ENCODE measurements around the gene GPT2. TPM values are rescaled to one million over a fixed set of nuclear protein-coding genes. Genes with fewer than 3 reads are reported as not detected.

GPT2 gene
- polyA plus RNA-seq, 3 donors from 2014 or later: 0.48 to 0.62 TPM; not detected in 1

DNA sequence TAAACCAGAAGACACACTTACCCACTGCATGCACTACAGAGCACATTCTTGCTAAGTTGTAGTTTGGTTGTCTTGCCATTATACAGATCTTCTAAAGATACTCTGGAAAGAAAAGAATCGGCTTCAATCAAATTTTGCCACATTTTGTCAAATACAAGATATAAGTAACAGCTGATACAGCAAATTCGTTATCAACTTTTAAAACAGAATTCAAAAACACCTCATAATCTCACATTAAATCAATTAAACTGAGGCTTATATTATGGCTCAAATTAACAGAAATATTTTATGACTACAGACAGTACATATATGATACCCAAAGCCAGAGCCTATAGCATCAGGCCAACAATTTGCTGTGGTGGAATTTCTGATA, 83.9 kb downstream of the GPT2 start:
- peaks cover 0 to 8% (median 5%) of the 10 kb centered on the region in 3 donors for H3K27me3 Mint-ChIP-seq (ENCODE audit: low read depth in 3 of 3)
- H3K9me3 Mint-ChIP-seq: no peaks in the 10 kb centered on the region
- peaks cover 33 to 67% of the 10 kb centered on the region in 2 donors for H3K4me1 Mint-ChIP-seq
- peaks cover 16 to 47% (median 33%) of the 10 kb centered on the region in 3 donors for H3K36me3 Mint-ChIP-seq
- no peak overlapping the region for H3K27ac Mint-ChIP-seq
- H3K4me3 Mint-ChIP-seq: no peak overlapping the region
- no peak for DNase-seq

DNA sequence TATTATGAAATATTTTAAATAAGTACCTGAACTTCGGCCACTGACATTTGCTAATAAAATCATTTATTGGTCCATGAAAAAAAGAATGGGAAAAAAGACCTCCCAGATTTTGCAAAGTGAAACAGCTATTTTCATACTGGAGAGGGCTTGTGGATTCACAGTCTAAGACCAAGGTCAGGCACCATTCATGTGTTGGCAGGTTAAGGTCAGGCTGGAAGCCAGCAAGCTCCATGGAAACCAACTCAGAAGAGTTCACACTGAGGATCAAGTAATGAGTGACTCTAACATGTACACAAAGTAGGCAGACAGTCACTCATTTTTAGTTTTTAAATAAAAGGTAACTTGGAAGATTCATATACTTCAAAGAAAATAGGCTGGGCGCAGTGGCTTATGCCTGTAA, 85.9 kb downstream of the GPT2 start:
- H3K4me3 Mint-ChIP-seq: no peak overlapping the region
- H3K27ac Mint-ChIP-seq: peak overlapping the region in 3 of 6 donors; percentile 13 to 34 (median 29)
- DNase-seq: no peak
- peaks cover 0 to 13% (median 5%) of the 10 kb centered on the region in 3 donors for H3K27me3 Mint-ChIP-seq (ENCODE audit: low read depth in 3 of 3)
- no peaks in the 10 kb centered on the region for H3K9me3 Mint-ChIP-seq
- H3K36me3 Mint-ChIP-seq: peaks cover 11 to 33% (median 22%) of the 10 kb centered on the region in 3 donors
- peaks cover 44 to 74% of the 10 kb centered on the region in 2 donors for H3K4me1 Mint-ChIP-seq

DNA sequence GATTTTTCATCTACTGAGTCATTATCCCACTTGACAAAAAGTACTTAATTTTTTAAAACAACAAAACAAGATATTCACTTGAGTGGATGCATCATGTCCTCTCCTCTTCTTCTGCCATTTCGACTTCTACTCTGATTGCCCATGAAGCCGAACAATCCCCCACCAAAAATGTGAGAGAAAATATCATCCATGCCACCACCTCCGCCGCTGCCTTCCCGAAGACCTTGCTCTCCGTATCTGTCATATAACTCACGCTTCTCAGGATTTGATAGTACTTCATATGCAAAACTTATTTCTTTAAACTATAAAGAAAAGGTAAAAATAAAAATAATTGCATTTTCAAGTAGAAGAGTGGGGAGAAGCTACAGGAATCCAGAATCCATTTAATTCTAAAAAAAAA, 87.1 kb downstream of the GPT2 start:
- Mint-ChIP-seq H3K4me3 (peak overlapping the region; percentile 18 to 69 (median 28)), H3K27me3 (ENCODE audit: low read depth in 3 of 3) (peaks cover 0 to 14% (median 5%) of the 10 kb centered on the region in 3 donors), H3K4me1 (peaks cover 46 to 71% of the 10 kb centered on the region in 2 donors), H3K27ac (peak overlapping the region; percentile 36 to 90 (median 67)), H3K9me3 (no peaks in the 10 kb centered on the region), H3K36me3 (peaks cover 11 to 31% (median 20%) of the 10 kb centered on the region in 3 donors)
- no peak for DNase-seq

DNA sequence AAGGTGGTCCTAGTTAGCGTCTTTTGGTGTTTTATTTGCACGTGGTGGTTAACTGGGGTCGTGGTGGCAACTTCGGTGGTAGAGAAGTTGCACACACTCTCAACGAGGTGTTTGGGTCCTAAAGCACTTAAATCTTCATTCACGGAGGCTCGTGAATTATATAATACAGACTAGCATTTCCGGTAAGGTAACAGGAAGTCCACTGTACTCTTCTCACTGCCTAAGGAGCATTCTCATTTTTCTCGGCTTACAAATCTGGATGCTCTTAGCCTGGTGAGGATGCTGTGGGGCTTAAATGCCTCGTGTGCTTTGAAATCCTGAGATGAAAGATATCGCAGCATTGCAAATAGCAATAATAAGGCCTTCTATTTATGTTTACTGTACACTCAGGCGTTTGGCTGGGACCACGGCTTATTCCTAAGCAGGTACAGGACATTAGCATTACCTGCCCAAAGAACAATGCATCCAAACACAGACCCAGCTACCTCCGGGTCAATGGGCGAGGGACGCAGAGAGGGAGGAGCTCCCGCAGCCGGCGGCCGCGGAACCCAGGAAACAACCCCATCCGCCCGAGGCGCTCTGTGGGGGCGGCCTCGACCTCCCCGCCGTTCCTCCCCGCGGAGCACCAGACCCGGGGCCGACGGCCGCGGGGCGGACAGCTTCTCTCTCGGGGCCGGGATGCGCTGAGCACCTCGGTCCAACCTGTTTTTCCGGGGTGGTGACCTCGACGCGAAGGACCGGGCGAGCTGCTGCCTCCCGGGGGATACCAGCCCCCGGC, 88.5 kb downstream of the GPT2 start:
- Mint-ChIP-seq H3K27me3 (ENCODE audit: low read depth in 3 of 3) (peaks cover 0 to 16% (median 5%) of the 10 kb centered on the region in 3 donors), H3K27ac (peak overlapping the region; percentile 90 to 100 (median 98)), H3K36me3 (peaks cover 3 to 18% (median 9%) of the 10 kb centered on the region in 3 donors), H3K4me3 (peak overlapping the region; percentile 90 to 95 (median 93)), H3K4me1 (peaks cover 46 to 59% of the 10 kb centered on the region in 2 donors), H3K9me3 (no peaks in the 10 kb centered on the region)
- peak; percentile 60 to 62 (median 60) for DNase-seq

DNA sequence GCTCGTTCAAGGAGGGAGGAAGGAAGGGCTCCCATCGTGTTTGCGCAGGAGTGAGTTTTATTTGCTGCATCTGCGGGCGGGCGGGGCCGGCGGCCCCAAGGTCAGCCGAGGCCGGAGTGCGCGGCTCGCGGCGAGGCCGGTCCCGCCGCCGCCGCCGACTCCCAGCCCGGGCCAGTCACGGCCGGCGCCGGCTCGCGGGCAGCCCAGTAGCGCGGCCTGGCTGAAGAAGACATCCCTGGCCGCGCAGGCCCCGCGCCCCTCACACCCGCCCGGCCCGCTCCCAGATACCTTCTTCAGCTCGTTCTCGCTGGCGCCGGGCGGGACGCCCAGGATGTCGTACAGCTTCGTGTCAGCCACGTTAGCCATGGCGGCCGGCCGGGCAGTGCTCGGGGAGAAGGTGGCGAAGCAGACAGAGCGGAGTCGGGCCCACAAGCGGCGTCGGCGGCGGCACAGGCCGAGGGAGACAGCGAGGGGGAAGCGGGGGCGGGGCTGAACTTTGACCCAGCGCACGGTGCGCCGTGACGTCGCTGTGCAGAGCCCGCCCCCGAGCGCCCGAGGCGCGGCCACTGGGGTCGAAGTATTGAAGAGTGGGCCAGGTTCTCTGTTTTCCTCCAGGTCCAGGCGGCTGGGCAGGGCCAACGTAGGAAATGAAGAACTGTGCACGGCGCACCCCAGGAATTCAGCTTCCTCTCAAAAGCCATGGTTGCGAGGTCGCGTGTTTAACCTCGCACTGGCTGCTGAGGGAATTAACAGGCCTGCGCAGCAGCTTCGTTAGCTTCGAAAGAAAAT, 89.2 kb downstream of the GPT2 start, which contains the start of gene DNAJA2:
DNAJA2 (minus strand) TSS at position 468 of the 789 bp plus-strand sequence; CDS start at position 366, 102 bp downstream.
- Mint-ChIP-seq H3K9me3 (no peaks in the 10 kb centered on the region), H3K4me1 (peaks cover 46 to 55% of the 10 kb centered on the region in 2 donors), H3K36me3 (peaks cover 3 to 13% (median 9%) of the 10 kb centered on the region in 3 donors), H3K4me3 (peak within 1 kb of the TSS; percentile 90 to 95 (median 93)), H3K27ac (peak within 1 kb of the TSS; percentile 90 to 100 (median 98)), H3K27me3 (ENCODE audit: low read depth in 3 of 3) (peaks cover 0 to 16% (median 5%) of the 10 kb centered on the region in 3 donors)
- peak; percentile 89 to 91 (median 91) for DNase-seq

DNA sequence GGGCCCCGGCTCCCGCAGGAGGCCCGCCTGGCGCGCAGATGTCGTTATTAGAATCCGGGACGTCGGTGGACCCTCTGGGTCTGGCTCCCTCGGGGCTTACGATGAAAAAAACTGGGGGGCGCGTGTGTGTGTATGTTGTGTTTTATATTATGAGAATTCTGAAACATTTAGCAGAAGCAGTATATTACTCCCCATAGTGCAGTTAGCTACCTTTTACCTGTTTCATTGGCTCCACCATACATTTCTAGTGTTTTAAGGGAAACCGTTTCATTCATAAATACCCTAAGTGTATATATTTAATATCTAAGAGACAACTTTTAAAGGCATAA, 89.8 kb downstream of the GPT2 start:
- H3K36me3 Mint-ChIP-seq: peaks cover 3 to 13% (median 9%) of the 10 kb centered on the region in 3 donors
- peak overlapping the region; percentile 90 to 99 (median 98) for H3K27ac Mint-ChIP-seq
- DNase-seq: no peak
- H3K9me3 Mint-ChIP-seq: no peaks in the 10 kb centered on the region
- H3K4me3 Mint-ChIP-seq: peak overlapping the region; percentile 88 to 94 (median 90)
- peaks cover 42 to 49% of the 10 kb centered on the region in 2 donors for H3K4me1 Mint-ChIP-seq
- peaks cover 0 to 16% (median 5%) of the 10 kb centered on the region in 3 donors for H3K27me3 Mint-ChIP-seq (ENCODE audit: low read depth in 3 of 3)

DNA sequence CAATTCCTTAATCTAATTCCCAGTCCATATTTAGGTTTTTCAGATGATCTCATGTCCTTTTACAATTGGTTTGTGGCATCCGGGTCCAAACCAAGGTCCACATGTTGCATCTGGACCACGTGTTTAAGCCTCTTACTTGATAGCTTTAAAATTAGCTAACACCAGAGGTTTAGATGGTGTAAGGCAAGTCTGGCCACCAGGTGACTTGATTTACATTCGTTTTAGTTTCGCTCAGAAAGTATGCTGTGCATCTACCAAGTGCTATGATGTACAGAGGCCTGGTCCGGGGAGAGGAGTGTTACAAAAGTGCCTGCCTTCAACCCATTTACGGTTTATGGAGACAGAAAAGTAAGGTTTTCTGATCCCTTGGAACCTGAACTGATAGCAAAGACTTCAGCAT, 90.2 kb downstream of the GPT2 start:
- peak overlapping the region; percentile 88 to 94 (median 90) for H3K4me3 Mint-ChIP-seq
- peaks cover 39 to 45% of the 10 kb centered on the region in 2 donors for H3K4me1 Mint-ChIP-seq
- peak overlapping the region; percentile 90 to 99 (median 98) for H3K27ac Mint-ChIP-seq
- peaks cover 0 to 16% (median 5%) of the 10 kb centered on the region in 3 donors for H3K27me3 Mint-ChIP-seq (ENCODE audit: low read depth in 3 of 3)
- no peaks in the 10 kb centered on the region for H3K9me3 Mint-ChIP-seq
- peak in 1 of 3 donors; percentile 6 for DNase-seq
- H3K36me3 Mint-ChIP-seq: peaks cover 5 to 10% (median 9%) of the 10 kb centered on the region in 3 donors

DNA sequence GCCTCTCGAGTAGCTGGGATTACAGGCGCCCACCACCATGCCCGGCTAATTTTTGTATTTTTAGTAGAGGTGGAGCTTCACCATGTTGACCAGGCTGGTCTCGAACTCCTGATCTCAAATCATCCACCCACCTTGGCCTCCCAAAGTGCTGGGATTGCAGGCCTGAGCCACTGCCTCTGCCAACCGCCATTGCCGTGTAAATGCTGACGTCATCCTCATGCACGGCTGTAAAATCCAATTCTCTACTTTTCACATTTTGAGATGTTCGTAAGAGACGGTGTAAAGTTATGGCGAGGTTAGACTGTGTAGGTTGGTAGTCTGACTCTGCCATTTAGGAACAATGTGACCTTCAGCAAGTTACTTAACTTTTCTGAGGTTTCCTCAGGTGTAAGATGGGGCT, 91.0 kb downstream of the GPT2 start:
- peaks cover 8 to 10% (median 9%) of the 10 kb centered on the region in 3 donors for H3K36me3 Mint-ChIP-seq
- peak overlapping the region in 3 of 6 donors; percentile 11 to 26 (median 12) for H3K27ac Mint-ChIP-seq
- peak overlapping the region in 3 of 5 donors; percentile 14 to 90 (median 90) for H3K4me3 Mint-ChIP-seq
- no peak for DNase-seq
- no peaks in the 10 kb centered on the region for H3K9me3 Mint-ChIP-seq
- H3K27me3 Mint-ChIP-seq (ENCODE audit: low read depth in 3 of 3): peaks cover 0 to 16% (median 5%) of the 10 kb centered on the region in 3 donors
- H3K4me1 Mint-ChIP-seq: peaks cover 35 to 37% of the 10 kb centered on the region in 2 donors

DNA sequence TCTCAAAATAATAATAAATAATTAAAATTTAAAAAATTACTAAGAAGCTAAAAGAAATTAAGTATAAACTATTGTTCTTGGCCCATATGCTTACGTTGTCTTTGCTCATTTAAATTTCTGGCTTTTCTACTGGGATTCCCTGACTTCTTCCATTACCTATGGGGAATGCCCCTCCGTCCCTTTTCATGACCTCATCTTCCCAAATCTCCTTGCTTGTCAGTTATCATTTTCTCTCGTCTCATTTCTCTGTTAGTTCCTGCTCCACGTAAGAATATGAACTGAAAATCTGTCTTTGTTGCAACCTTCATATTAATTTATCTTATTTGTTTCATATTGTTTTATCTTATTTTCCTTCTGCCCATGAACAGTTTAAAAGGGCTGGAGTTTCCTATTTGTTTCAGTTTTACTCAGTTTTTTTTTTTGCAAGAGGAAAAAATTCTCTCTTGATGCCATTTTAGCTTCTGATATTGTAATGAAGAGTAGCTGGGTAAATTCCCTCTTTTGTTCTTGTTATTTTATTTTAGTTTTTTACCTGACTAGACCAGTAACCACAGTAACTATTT, 91.8 kb downstream of the GPT2 start:
- Mint-ChIP-seq H3K36me3 (peaks cover 7 to 10% (median 8%) of the 10 kb centered on the region in 3 donors), H3K4me1 (peaks cover 32% of the 10 kb centered on the region in 2 donors), H3K9me3 (no peaks in the 10 kb centered on the region), H3K27me3 (ENCODE audit: low read depth in 3 of 3) (peaks cover 0 to 16% (median 5%) of the 10 kb centered on the region in 3 donors), H3K27ac (peak overlapping the region in 4 of 6 donors; percentile 3 to 73 (median 34)), H3K4me3 (peak overlapping the region in 2 of 5 donors; percentile 1 to 45)
- no peak for DNase-seq

DNA sequence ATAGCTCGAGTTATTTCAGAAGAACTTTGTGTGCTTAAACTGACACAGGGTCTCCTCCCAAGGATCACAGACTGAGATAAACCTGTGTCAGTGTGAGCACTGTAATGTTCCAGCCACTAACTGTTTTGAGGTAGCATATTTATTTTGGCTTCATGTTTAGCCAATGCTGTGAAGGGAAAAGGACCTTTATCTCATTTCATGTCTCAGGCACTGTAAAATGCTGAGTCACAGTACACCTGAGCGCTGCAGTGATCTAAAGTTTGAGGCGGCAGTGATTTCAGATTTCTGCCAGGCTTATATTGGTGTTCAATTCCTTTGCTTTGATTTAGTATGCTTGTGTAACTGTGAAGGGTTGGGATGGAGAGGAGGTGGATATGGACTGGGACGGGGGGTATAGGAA, 92.4 kb downstream of the GPT2 start:
- Mint-ChIP-seq H3K4me3 (no peak overlapping the region), H3K4me1 (peaks cover 27% of the 10 kb centered on the region in 2 donors)

More for the DNA sequence above, 92.4 kb downstream of the GPT2 start:
- H3K27ac Mint-ChIP-seq: peak overlapping the region in 1 of 6 donors; percentile 51
- no peaks in the 10 kb centered on the region for H3K9me3 Mint-ChIP-seq
- H3K27me3 Mint-ChIP-seq (ENCODE audit: low read depth in 3 of 3): peaks cover 0 to 14% (median 5%) of the 10 kb centered on the region in 3 donors
- H3K36me3 Mint-ChIP-seq: peaks cover 2 to 10% (median 3%) of the 10 kb centered on the region in 3 donors
- DNase-seq: no peak

Other genes with a start within 250 kb of the GPT2 start
- 10 to 100 TPM; 51.2 to 86.2 (median 53.2) TPM for gene VPS35, start 195.2 kb upstream of the GPT2 start, polyA plus RNA-seq
- 1 to 10 TPM in 2 of 3 donors, not detected in 1; 1.4 to 1.8 TPM for gene ORC6, start 194.7 kb upstream of the GPT2 start, polyA plus RNA-seq
- gene MYLK3, start 136.0 kb upstream of the GPT2 start, polyA plus RNA-seq: not detected
- 10 to 100 TPM in 2 of 3 donors, 1 to 10 TPM in 1; 8.0 to 14.0 (median 11.6) TPM for gene C16orf87, start 53.2 kb upstream of the GPT2 start, polyA plus RNA-seq
- gene DNAJA2, start 89.3 kb downstream of the GPT2 start, polyA plus RNA-seq: 10 to 100 TPM; 49.1 to 67.1 (median 57.4) TPM

All from immature natural killer cell (primary cell).